ENCODE results near the gene LRP4. TPM values are rescaled to one million over a fixed set of nuclear protein-coding genes. Genes with fewer than 3 reads are reported as not detected.

LRP4 gene
- total and polyA plus RNA-seq, 10 donors: 0.88 to 30.7 (median 19.9) TPM

DNA sequence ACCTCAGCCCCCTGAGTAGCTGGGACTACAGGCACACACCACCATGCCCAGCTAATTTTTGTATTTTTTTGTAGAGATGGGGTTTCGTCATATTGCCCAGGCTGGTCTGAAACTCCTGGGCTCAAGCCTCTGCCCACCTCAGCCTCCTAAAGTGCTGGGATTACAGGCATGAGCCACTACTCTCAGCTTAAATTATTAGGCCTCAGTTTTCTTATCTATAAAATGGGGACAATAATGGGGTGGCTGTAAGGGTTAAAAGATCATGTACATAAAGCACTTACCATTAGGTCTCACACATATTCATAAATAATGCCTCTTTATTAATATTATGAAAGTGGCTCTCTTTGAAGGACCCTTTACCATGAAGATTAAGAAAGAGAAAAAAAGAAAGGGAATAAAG, 40.8 kb downstream of the LRP4 start:
- H3K27ac ChIP-seq: no peak overlapping the region
- intact Hi-C loops (cut with DNase I; ENCODE audit: low total_unique reads): no loop called here
- peaks cover 0 to 13% (median 2%) of the 10 kb centered on the region in 6 donors for H3K4me1 ChIP-seq
- no peak for DNase-seq
- H3K9me3 ChIP-seq: no peaks in the 10 kb centered on the region
- no peaks in the 10 kb centered on the region for H3K27me3 ChIP-seq (replicated peaks in 1 of 7)
- peaks cover 0 to 54% (median 21%) of the 10 kb centered on the region in 6 donors for H3K36me3 ChIP-seq
- no peak overlapping the region for H3K4me3 ChIP-seq
- TF ChIP-seq POLR2AphosphoS5 (IDR thresholded peaks at IDR 0.05) (no peak), POLR2A (IDR thresholded peaks at IDR 0.05) (no peak)
- TF ChIP-seq, protein P1, sequence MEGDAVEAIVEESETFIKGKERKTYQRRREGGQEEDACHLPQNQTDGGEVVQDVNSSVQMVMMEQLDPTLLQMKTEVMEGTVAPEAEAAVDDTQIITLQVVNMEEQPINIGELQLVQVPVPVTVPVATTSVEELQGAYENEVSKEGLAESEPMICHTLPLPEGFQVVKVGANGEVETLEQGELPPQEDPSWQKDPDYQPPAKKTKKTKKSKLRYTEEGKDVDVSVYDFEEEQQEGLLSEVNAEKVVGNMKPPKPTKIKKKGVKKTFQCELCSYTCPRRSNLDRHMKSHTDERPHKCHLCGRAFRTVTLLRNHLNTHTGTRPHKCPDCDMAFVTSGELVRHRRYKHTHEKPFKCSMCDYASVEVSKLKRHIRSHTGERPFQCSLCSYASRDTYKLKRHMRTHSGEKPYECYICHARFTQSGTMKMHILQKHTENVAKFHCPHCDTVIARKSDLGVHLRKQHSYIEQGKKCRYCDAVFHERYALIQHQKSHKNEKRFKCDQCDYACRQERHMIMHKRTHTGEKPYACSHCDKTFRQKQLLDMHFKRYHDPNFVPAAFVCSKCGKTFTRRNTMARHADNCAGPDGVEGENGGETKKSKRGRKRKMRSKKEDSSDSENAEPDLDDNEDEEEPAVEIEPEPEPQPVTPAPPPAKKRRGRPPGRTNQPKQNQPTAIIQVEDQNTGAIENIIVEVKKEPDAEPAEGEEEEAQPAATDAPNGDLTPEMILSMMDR (IDR thresholded peaks at IDR 0.05 in 8 of 11, conservative IDR thresholded peaks at IDR 0.05 in 3 of 11): no peak
- 90 to 100% (median 96%) methylated on average over 1 of the region's 1 CpG for WGBS, 5 donors

GRCh38 chr11:46876471-46876870, 41.9 kb downstream of the LRP4 start:
- H3K36me3 ChIP-seq: peaks cover 0 to 65% (median 22%) of the 10 kb centered on the region in 6 donors
- H3K4me1 ChIP-seq: peaks cover 0 to 4% (median 1%) of the 10 kb centered on the region in 6 donors
- intact Hi-C loops (cut with DNase I; ENCODE audit: low total_unique reads): no loop called here
- WGBS, 5 donors: 93 to 97% (median 94%) methylated on average over 11 of the region's 11 CpGs
- TF ChIP-seq POLR2AphosphoS5 (IDR thresholded peaks at IDR 0.05) (no peak), POLR2A (IDR thresholded peaks at IDR 0.05) (no peak)
- TF ChIP-seq, protein P1 (IDR thresholded peaks at IDR 0.05 in 8 of 11, conservative IDR thresholded peaks at IDR 0.05 in 3 of 11): no peak
- no peaks in the 10 kb centered on the region for H3K27me3 ChIP-seq (replicated peaks in 1 of 7)
- DNase-seq: no peak
- no peaks in the 10 kb centered on the region for H3K9me3 ChIP-seq
- H3K4me3 ChIP-seq: no peak overlapping the region
- no peak overlapping the region for H3K27ac ChIP-seq

DNA sequence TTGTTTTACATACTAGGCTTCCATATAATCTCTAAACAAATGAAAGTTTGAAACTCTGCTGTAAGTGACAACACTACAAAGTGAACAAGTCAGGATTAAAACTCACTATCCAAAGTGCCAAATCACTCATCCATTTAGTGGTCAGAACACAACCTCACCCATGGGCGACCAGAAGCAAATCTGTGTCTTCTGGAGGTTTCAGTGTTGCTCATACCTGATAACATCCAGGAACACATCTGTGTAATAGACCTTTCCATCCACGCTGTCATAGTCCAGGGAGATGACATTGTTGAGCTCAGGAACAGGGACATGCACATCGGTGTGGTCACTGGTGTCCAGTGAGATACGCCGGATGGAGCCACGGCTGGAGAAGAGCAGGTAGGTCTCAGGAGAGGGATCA, 43.8 kb downstream of the LRP4 start:
- Histone ChIP-seq H3K27me3 (replicated peaks in 1 of 7) (no peaks in the 10 kb centered on the region), H3K9me3 (no peaks in the 10 kb centered on the region), H3K4me3 (no peak overlapping the region), H3K36me3 (peaks cover 0 to 69% (median 22%) of the 10 kb centered on the region in 6 donors), H3K4me1 (no peaks in the 10 kb centered on the region), H3K27ac (no peak overlapping the region)
- TF ChIP-seq, protein P1 (IDR thresholded peaks at IDR 0.05 in 8 of 11, conservative IDR thresholded peaks at IDR 0.05 in 3 of 11): no peak
- TF ChIP-seq POLR2A (IDR thresholded peaks at IDR 0.05): no peak
- TF ChIP-seq POLR2AphosphoS5 (IDR thresholded peaks at IDR 0.05): no peak
- 86 to 93% (median 87%) methylated on average over 6 of the region's 6 CpGs for WGBS, 5 donors
- DNase-seq: no peak
- intact Hi-C loops (cut with DNase I; ENCODE audit: low total_unique reads): no loop called here

- Histone ChIP-seq H3K36me3 (peaks cover 0 to 54% (median 16%) of the 10 kb centered on the region in 6 donors), H3K9me3 (no peaks in the 10 kb centered on the region), H3K27me3 (replicated peaks in 1 of 7) (no peaks in the 10 kb centered on the region), H3K4me3 (no peak overlapping the region), H3K4me1 (no peaks in the 10 kb centered on the region), H3K27ac (no peak overlapping the region)
- no peak for TF ChIP-seq POLR2A (IDR thresholded peaks at IDR 0.05)
- TF ChIP-seq POLR2AphosphoS5 (IDR thresholded peaks at IDR 0.05): no peak
- TF ChIP-seq, protein P1 (IDR thresholded peaks at IDR 0.05 in 8 of 11, conservative IDR thresholded peaks at IDR 0.05 in 3 of 11): no peak
- intact Hi-C loops (cut with DNase I; ENCODE audit: low total_unique reads): no loop called here
- no peak for DNase-seq
- 88 to 96% (median 91%) methylated on average over 6 of the region's 6 CpGs for WGBS, 5 donors
Observed at GRCh38 chr11:46868912-46869311, 49.4 kb downstream of the LRP4 start.

All from spleen (tissue), 11 donors.